Panc1 (cell line): ENCODE results near the gene TM4SF5. TPM values are rescaled to one million over a fixed set of nuclear protein-coding genes. Genes with fewer than 3 reads are reported as not detected.

Experiments
- ATAC-seq: fragments of 200-7000 bp; cut with Tn5 transposase; 2 replicates; pipeline ENCODE4 v1.9.1; 2020; ENCODE audit warnings: mild to moderate bottlenecking, moderate library complexity
- BruUV-seq: library from RNA; stranded (reverse); fragments of 400-500 nt; replicated peaks from 2 replicates; lab custom pipeline; 2021; lab: Mats Ljungman, UMichigan
- CTCF ChIA-PET: fragments of 300-600 bp; sonication (Branson Sonifier 250); formaldehyde crosslinking; loops from one replicate; lab custom pipeline; 2022; ENCODE audit warnings: antibody characterized with exemption; lab: Charles Lee
- POLR2A ChIA-PET: fragments of 300-600 bp; sonication (Branson Sonifier 250); formaldehyde crosslinking; loops from one replicate; lab custom pipeline; 2022; ENCODE audit warnings: antibody characterized with exemption; lab: Charles Lee
- DNase-seq: peaks from one replicate; pipeline ENCODE4 v3.0.0-alpha.2; 2010; ENCODE audit warnings: low read depth, low spot score
- H3K27ac ChIP-seq: 2 replicates; pipeline ENCODE4 v1.5.1; 2011; ENCODE audit warnings: mild to moderate bottlenecking, low read length, inconsistent platforms
- H3K27me3 ChIP-seq: fragments of 200-500 bp; sonication (Bioruptor generic); 2 replicates; pipeline ENCODE4 v1.6.0; 2014; ENCODE audit warnings: low read length, inconsistent platforms; ENCODE audit not compliant: control insufficient read depth, insufficient read depth
- H3K36me3 ChIP-seq: fragments of 200-500 bp; sonication (Bioruptor generic); 2 replicates; pipeline ENCODE4 v1.5.1; 2014; ENCODE audit warnings: inconsistent platforms, mild to moderate bottlenecking, low read length, moderate library complexity; ENCODE audit not compliant: control insufficient read depth, insufficient read depth
- H3K4me1 ChIP-seq: 2 replicates; pipeline ENCODE4 v1.5.1; 2011; ENCODE audit warnings: inconsistent platforms, mild to moderate bottlenecking, low read length, moderate library complexity; ENCODE audit not compliant: control insufficient read depth, insufficient read depth
- H3K4me3 ChIP-seq, 2 experiments: 2 replicates each; pipeline ENCODE4 v1.5.1; 2011 to 2012; ENCODE audit warnings: low read depth in 2 of 2, low read length in 2 of 2, mild to moderate bottlenecking in 2 of 2, inconsistent platforms in 1 of 2, moderate library complexity in 1 of 2
- H3K9me3 ChIP-seq: fragments of 200-500 bp; sonication (Bioruptor generic); 2 replicates; pipeline ENCODE4 v1.5.1; 2014; ENCODE audit warnings: low read depth, mild to moderate bottlenecking, inconsistent platforms, low read length, moderate library complexity; ENCODE audit not compliant: control insufficient read depth, insufficient read depth
- POLR2AphosphoS5 ChIP-seq: IDR thresholded peaks from 2 replicates; pipeline ENCODE4 v1.6.1; 2012; ENCODE audit warnings: mild to moderate bottlenecking, low read depth, low read length, moderate library complexity
- SIN3A ChIP-seq: IDR thresholded peaks from 2 replicates; pipeline ENCODE4 v1.6.1; 2012; ENCODE audit warnings: low read depth, mild to moderate bottlenecking, low read length, moderate library complexity, borderline replicate concordance; ENCODE audit not compliant: insufficient read depth
- TCF7L2 ChIP-seq: IDR thresholded peaks from 2 replicates; pipeline ENCODE4 v1.6.1; 2011; ENCODE audit warnings: mild to moderate bottlenecking, low read depth, low read length, inconsistent platforms
- in situ Hi-C: cut with HindIII; loops from 2 replicates; pipeline ENCODE4 v1.10.0; 2016; ENCODE audit warnings: low sequenced_read_pairs, low pct_unique_long_range_greater_than_20kb
- intact Hi-C: fragments of 100-400 bp; cut with micrococcal nuclease; formaldehyde crosslinking; loops from one replicate; pipeline ENCODE4 v1.10.0; 2022; ENCODE audit not compliant: unreplicated experiment
- total RNA-seq: library from RNA; stranded (reverse); gene quantifications from one replicate; pipeline ENCODE4 v1.2.1, GENCODE V29; 2021; ENCODE audit not compliant: unreplicated experiment
- TF ChIP-seq, protein P1 (sequence below), 2 experiments: IDR thresholded peaks; 2 replicates each; pipeline ENCODE4 v1.6.1; 2011 to 2012; ENCODE audit warnings: low read depth in 2 of 2, control low read depth in 1 of 2, low read length in 1 of 2, mild to moderate bottlenecking in 1 of 2, moderate library complexity in 1 of 2; ENCODE audit not compliant: insufficient read depth in 1 of 2
- TF ChIP-seq, protein P2 (sequence below): fragments of 450-650 bp; IDR thresholded peaks from 2 replicates; pipeline ENCODE4 v1.5.1; 2017; ENCODE audit warnings: mild to moderate bottlenecking

The TM4SF5 gene
- total RNA-seq, 1 experiment from 2014 or later = not detected

DNA sequence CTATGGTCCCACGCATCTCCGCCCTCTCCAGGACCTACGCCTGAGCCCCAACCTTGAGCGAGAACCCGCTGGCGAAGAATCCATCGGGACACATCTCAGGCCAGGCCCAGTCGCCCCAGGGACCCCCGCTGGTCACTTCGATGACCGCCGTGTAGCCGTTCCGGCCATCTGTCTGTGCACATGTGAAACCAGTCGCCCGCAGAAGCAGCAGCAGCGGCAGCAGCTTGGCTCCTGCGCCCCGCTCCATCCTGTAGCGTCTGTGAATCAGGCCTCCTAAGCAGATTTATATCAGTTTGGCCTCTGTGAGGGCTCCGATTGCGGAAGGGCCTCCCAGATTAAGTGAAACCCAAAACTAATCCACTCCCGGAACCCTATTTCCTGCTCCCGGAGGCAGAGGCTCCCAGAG lies 14.4 kb downstream of the TM4SF5 start, which contains the start of gene VMO1:
VMO1 (minus strand) TSS at position 259 of the 406 bp plus-strand sequence; CDS start at position 247, 12 bp downstream.
- no peaks in the 10 kb centered on the region; the same call in 1 of the 2 replicates for H3K36me3 ChIP-seq
- ChIA-PET CTCF (interaction anchor here (0.6 kb wide), 1 partner anchor 72 kb away, joined by 7 read pairs; no protein-coding TSS in a partner anchor), POLR2A (no interaction called here)
- no peaks in the 10 kb centered on the region for H3K9me3 ChIP-seq
- intact Hi-C loops (loop anchor here (5.0 kb wide), 1 partner anchor 96 kb away; no protein-coding TSS in a partner anchor), in situ Hi-C loops (no loop called here)
- peaks cover 6% of the 10 kb centered on the region for H3K4me1 ChIP-seq
- H3K4me3 ChIP-seq = peak within 1 kb of the TSS; percentile 16 to 38; a peak in 2 of 4 replicates
- BruUV-seq = no TSS peak
- H3K27ac ChIP-seq = no peak within 1 kb of the TSS
- ATAC-seq (no peak), DNase-seq (no peak)
- TF ChIP-seq, protein P1, sequence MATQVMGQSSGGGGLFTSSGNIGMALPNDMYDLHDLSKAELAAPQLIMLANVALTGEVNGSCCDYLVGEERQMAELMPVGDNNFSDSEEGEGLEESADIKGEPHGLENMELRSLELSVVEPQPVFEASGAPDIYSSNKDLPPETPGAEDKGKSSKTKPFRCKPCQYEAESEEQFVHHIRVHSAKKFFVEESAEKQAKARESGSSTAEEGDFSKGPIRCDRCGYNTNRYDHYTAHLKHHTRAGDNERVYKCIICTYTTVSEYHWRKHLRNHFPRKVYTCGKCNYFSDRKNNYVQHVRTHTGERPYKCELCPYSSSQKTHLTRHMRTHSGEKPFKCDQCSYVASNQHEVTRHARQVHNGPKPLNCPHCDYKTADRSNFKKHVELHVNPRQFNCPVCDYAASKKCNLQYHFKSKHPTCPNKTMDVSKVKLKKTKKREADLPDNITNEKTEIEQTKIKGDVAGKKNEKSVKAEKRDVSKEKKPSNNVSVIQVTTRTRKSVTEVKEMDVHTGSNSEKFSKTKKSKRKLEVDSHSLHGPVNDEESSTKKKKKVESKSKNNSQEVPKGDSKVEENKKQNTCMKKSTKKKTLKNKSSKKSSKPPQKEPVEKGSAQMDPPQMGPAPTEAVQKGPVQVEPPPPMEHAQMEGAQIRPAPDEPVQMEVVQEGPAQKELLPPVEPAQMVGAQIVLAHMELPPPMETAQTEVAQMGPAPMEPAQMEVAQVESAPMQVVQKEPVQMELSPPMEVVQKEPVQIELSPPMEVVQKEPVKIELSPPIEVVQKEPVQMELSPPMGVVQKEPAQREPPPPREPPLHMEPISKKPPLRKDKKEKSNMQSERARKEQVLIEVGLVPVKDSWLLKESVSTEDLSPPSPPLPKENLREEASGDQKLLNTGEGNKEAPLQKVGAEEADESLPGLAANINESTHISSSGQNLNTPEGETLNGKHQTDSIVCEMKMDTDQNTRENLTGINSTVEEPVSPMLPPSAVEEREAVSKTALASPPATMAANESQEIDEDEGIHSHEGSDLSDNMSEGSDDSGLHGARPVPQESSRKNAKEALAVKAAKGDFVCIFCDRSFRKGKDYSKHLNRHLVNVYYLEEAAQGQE (IDR thresholded peaks at IDR 0.05; ENCODE audit: insufficient read depth in 1 of 2, low read depth in 2 of 2, low read length in 1 of 2) = no peak
- TF ChIP-seq TCF7L2 (no peak), POLR2AphosphoS5 (no peak), SIN3A (no peak)
- TF ChIP-seq, protein P2, sequence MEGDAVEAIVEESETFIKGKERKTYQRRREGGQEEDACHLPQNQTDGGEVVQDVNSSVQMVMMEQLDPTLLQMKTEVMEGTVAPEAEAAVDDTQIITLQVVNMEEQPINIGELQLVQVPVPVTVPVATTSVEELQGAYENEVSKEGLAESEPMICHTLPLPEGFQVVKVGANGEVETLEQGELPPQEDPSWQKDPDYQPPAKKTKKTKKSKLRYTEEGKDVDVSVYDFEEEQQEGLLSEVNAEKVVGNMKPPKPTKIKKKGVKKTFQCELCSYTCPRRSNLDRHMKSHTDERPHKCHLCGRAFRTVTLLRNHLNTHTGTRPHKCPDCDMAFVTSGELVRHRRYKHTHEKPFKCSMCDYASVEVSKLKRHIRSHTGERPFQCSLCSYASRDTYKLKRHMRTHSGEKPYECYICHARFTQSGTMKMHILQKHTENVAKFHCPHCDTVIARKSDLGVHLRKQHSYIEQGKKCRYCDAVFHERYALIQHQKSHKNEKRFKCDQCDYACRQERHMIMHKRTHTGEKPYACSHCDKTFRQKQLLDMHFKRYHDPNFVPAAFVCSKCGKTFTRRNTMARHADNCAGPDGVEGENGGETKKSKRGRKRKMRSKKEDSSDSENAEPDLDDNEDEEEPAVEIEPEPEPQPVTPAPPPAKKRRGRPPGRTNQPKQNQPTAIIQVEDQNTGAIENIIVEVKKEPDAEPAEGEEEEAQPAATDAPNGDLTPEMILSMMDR = no peak
- no peaks in the 10 kb centered on the region for H3K27me3 ChIP-seq

DNA sequence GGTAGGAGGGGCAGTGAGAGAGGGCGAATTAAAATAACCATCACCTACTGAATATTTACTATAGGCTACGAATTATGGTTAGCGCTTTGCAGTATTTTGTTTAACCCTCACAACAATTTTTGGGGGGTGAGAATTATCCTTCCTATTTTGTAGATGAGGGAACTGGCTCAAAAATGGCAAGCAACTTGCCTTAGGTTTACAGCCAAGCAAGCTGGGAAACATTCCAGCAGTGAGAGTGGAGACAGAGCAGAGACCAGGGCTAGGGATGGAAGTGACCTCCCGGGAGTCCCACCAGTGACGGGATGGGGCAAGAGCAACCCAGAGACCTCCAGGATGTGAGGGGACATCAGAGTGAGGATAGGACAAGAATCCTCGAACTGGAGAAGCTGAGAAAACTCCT lies 14.8 kb downstream of the TM4SF5 start:
- H3K36me3 ChIP-seq = no peaks in the 10 kb centered on the region; the same call in 1 of the 2 replicates
- H3K27me3 ChIP-seq = no peaks in the 10 kb centered on the region
- ChIA-PET POLR2A (no interaction called here), CTCF (interaction anchor here (0.6 kb wide), 1 partner anchor 73 kb away, joined by 7 read pairs; no protein-coding TSS in a partner anchor)
- no peak overlapping the region for H3K27ac ChIP-seq
- intact Hi-C loops = loop anchor here (5.0 kb wide), 1 partner anchor 96 kb away; no protein-coding TSS in a partner anchor
- TF ChIP-seq TCF7L2 (no peak), POLR2AphosphoS5 (no peak), SIN3A (no peak)
- TF ChIP-seq, protein P1 (IDR thresholded peaks at IDR 0.05; ENCODE audit: insufficient read depth in 1 of 2, low read depth in 2 of 2, low read length in 1 of 2) = no peak
- TF ChIP-seq, protein P2 = no peak
- DNase-seq (no peak), ATAC-seq (no peak)
- H3K4me3 ChIP-seq = no peak overlapping the region
- in situ Hi-C loops = no loop called here
- H3K9me3 ChIP-seq = no peaks in the 10 kb centered on the region
- no TSS peak for BruUV-seq
- H3K4me1 ChIP-seq = peaks cover 6% of the 10 kb centered on the region
